Tibial nerve (tissue), 4 donors: ENCODE measurements around the gene FRMD4A. TPM values are rescaled to one million over a fixed set of nuclear protein-coding genes. Genes with fewer than 3 reads are reported as not detected.

Experiments
- DNase-seq, 2 donors: peaks; one replicate each; pipeline ENCODE4 v3.0.0-alpha.2; 2019; ENCODE audit warnings: low spot score in 2 of 2
- H3K27ac ChIP-seq, 4 donors: fragments of 200-600 bp; sonication (generic) in 3 of 4; one replicate each; pipeline ENCODE4 v1.5.1; 2017 to 2019; ENCODE audit warnings: mild to moderate bottlenecking in 1 of 4
- H3K27me3 ChIP-seq, 2 donors: fragments of 200-600 bp; sonication (generic) in 1 of 2; one replicate each; pipeline versions ENCODE4 v1.5.1 to v1.6.0; 2017 to 2019
- H3K36me3 ChIP-seq, 3 donors: fragments of 200-600 bp; sonication (generic); one replicate each; pipeline ENCODE4 v1.5.1; 2018 to 2019
- H3K4me1 ChIP-seq, 4 donors: fragments of 200-600 bp; sonication (generic) in 3 of 4; one replicate each; pipeline ENCODE4 v1.5.1; 2017 to 2019
- H3K4me3 ChIP-seq, 4 donors: fragments of 200-600 bp; sonication (generic) in 3 of 4; one replicate each; pipeline ENCODE4 v1.5.1; 2017 to 2019; ENCODE audit warnings: mild to moderate bottlenecking in 1 of 4, moderate library complexity in 1 of 4
- H3K9me3 ChIP-seq, 4 donors: fragments of 200-600 bp; sonication (generic) in 3 of 4; one replicate each; pipeline ENCODE4 v1.5.1; 2017 to 2019
- EP300 ChIP-seq, 2 donors: sonication (generic); formaldehyde crosslinking; IDR thresholded peaks; one replicate each; pipeline ENCODE4 v1.6.1; 2017; ENCODE audit warnings: antibody characterized with exemption in 2 of 2, mild to moderate bottlenecking in 1 of 2
- POLR2A ChIP-seq, 2 donors: fragments of 450-650 bp; IDR thresholded peaks; one replicate each; pipeline ENCODE4 v1.6.1; 2017; ENCODE audit warnings: antibody characterized with exemption in 2 of 2, mild to moderate bottlenecking in 2 of 2, moderate library complexity in 2 of 2
- WGBS, 2 donors: methylation state at CpG; one replicate each; pipeline ENCODE4 v1.1.5; 2018; 5-methylcytosine and 5-hydroxymethylcytosine counted together
- total RNA-seq, 4 donors: library from RNA; depleted of rRNA; stranded (reverse); fragments of >200 nt; gene quantifications; one replicate each; pipeline ENCODE4 v1.1.0, GENCODE V29; 2016
- TF ChIP-seq, protein P1 (sequence below), 5 experiments: fragments of 200-600 bp in 3 of 5; fragments of 450-650 bp in 2 of 5; sonication (generic) in 3 of 5; IDR thresholded peaks; one replicate each; pipeline ENCODE4 v1.5.1; 2016 to 2019; ENCODE audit warnings: antibody characterized with exemption in 5 of 5, mild to moderate bottlenecking in 3 of 5, moderate library complexity in 2 of 5

The FRMD4A gene
- total RNA-seq, 4 donors from 2014 or later, result 39.8 to 89.7 (median 53.9) TPM

GRCh38 chr10:14089556-14090292 is 241.0 kb downstream of the FRMD4A start:
- WGBS, 2 donors, result 80% methylated on average over 17 of the region's 17 CpGs
- Histone ChIP-seq H3K27me3 (no peaks in the 10 kb centered on the region), H3K9me3 (no peaks in the 10 kb centered on the region), H3K36me3 (no peaks in the 10 kb centered on the region), H3K4me3 (no peak overlapping the region), H3K4me1 (peaks cover 0 to 12% (median 0%) of the 10 kb centered on the region in 4 donors), H3K27ac (no peak overlapping the region)
- TF ChIP-seq POLR2A (IDR thresholded peaks at IDR 0.05) (no peak), EP300 (IDR thresholded peaks at IDR 0.05) (no peak)
- TF ChIP-seq, protein P1, sequence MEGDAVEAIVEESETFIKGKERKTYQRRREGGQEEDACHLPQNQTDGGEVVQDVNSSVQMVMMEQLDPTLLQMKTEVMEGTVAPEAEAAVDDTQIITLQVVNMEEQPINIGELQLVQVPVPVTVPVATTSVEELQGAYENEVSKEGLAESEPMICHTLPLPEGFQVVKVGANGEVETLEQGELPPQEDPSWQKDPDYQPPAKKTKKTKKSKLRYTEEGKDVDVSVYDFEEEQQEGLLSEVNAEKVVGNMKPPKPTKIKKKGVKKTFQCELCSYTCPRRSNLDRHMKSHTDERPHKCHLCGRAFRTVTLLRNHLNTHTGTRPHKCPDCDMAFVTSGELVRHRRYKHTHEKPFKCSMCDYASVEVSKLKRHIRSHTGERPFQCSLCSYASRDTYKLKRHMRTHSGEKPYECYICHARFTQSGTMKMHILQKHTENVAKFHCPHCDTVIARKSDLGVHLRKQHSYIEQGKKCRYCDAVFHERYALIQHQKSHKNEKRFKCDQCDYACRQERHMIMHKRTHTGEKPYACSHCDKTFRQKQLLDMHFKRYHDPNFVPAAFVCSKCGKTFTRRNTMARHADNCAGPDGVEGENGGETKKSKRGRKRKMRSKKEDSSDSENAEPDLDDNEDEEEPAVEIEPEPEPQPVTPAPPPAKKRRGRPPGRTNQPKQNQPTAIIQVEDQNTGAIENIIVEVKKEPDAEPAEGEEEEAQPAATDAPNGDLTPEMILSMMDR (IDR thresholded peaks at IDR 0.05), result no peak
- no peak for DNase-seq

DNA sequence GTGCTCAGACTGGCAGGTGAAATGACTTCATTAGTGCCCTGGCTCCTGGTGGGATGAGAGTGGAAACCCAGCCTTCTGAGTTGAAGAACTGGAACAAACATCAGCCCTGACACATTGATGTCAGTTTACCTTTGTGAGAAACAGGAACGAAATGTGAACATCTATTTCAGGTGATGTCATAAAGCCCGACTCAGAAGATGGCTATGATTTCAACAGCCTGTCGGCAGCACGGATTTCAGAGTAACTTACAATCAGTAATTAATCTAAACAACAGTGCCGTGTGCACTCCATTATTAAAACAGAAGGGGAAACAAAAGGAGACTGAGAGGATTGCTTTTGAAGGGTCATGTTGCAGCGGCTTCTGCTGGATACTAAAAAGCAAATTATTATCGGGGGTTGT is 243.2 kb downstream of the FRMD4A start:
- Histone ChIP-seq H3K9me3 (no peaks in the 10 kb centered on the region), H3K27me3 (no peaks in the 10 kb centered on the region), H3K4me1 (peaks cover 0 to 4% (median 0%) of the 10 kb centered on the region in 4 donors), H3K4me3 (no peak overlapping the region), H3K36me3 (no peaks in the 10 kb centered on the region), H3K27ac (no peak overlapping the region)
- TF ChIP-seq EP300 (IDR thresholded peaks at IDR 0.05) (no peak), POLR2A (IDR thresholded peaks at IDR 0.05) (no peak)
- TF ChIP-seq, protein P1 (IDR thresholded peaks at IDR 0.05), result no peak
- WGBS, 2 donors, result 73 to 86% methylated on average over 7 of the region's 7 CpGs
- DNase-seq, result no peak

- no peak for TF ChIP-seq POLR2A (IDR thresholded peaks at IDR 0.05)
- TF ChIP-seq EP300 (IDR thresholded peaks at IDR 0.05), result no peak
- TF ChIP-seq, protein P1 (IDR thresholded peaks at IDR 0.05), result no peak
- Histone ChIP-seq H3K36me3 (no peaks in the 10 kb centered on the region), H3K4me1 (peaks cover 0 to 4% (median 0%) of the 10 kb centered on the region in 4 donors), H3K9me3 (no peaks in the 10 kb centered on the region), H3K27ac (no peak overlapping the region), H3K27me3 (no peaks in the 10 kb centered on the region), H3K4me3 (no peak overlapping the region)
- 81 to 86% methylated on average over 3 of the region's 3 CpGs for WGBS, 2 donors
- no peak for DNase-seq
These were observed 244.1 kb downstream of the FRMD4A start for GRCh38 chr10:14086596-14086995.

GRCh38 chr10:14084875-14085274 is 245.8 kb downstream of the FRMD4A start:
- DNase-seq, result no peak
- WGBS, 2 donors, result 80 to 81% methylated on average over 7 of the region's 7 CpGs
- Histone ChIP-seq H3K27ac (no peak overlapping the region), H3K4me1 (peaks cover 0 to 4% (median 0%) of the 10 kb centered on the region in 4 donors), H3K9me3 (no peaks in the 10 kb centered on the region), H3K4me3 (no peak overlapping the region), H3K27me3 (no peaks in the 10 kb centered on the region), H3K36me3 (no peaks in the 10 kb centered on the region)
- TF ChIP-seq EP300 (IDR thresholded peaks at IDR 0.05), result no peak
- TF ChIP-seq, protein P1 (IDR thresholded peaks at IDR 0.05), result no peak
- no peak for TF ChIP-seq POLR2A (IDR thresholded peaks at IDR 0.05)

- Histone ChIP-seq H3K36me3 (no peaks in the 10 kb centered on the region), H3K4me1 (no peaks in the 10 kb centered on the region), H3K9me3 (peaks cover 0 to 10% (median 0%) of the 10 kb centered on the region in 4 donors), H3K27me3 (no peaks in the 10 kb centered on the region), H3K27ac (no peak overlapping the region), H3K4me3 (no peak overlapping the region)
- WGBS, 2 donors, result 75% methylated on average over 4 of the region's 4 CpGs
- DNase-seq, result no peak
- TF ChIP-seq, protein P1 (IDR thresholded peaks at IDR 0.05), result no peak
- TF ChIP-seq POLR2A (IDR thresholded peaks at IDR 0.05), result no peak
- TF ChIP-seq EP300 (IDR thresholded peaks at IDR 0.05), result no peak
These were observed 249.9 kb downstream of the FRMD4A start for GRCh38 chr10:14080795-14081194.
